Measurements from ENCODE around the gene CNTNAP2. TPM values are rescaled to one million over a fixed set of nuclear protein-coding genes. Genes with fewer than 3 reads are reported as not detected.

Gene CNTNAP2
- total RNA-seq, 1 experiment from 2014 or later: 0.07 TPM

DNA sequence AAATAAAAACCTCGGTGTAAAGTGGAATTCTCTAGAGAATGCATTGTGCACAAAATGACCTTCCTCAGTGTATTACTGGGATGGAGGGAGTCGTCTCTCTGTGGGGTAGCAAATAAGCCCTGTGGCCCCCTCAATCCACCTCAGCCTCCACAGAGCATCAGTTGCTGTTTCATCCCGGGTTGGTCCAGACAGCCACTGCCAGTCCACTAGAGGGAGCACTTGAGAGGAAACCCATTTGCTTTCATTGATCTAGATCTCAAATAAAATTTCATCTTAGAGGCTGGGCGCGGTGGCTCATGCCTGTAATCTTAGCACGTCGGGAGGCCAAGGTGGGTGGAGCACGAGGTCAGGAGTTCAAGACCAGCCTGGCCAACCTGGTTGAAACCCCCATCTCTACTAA is 1128.7 kb downstream of the CNTNAP2 start:
- DNase-seq (ENCODE audit: low spot score): peak; percentile 63

- no peak for DNase-seq (ENCODE audit: low spot score)
These were observed 1133.4 kb downstream of the CNTNAP2 start for GRCh38 chr7:147249956-147250355.

DNA sequence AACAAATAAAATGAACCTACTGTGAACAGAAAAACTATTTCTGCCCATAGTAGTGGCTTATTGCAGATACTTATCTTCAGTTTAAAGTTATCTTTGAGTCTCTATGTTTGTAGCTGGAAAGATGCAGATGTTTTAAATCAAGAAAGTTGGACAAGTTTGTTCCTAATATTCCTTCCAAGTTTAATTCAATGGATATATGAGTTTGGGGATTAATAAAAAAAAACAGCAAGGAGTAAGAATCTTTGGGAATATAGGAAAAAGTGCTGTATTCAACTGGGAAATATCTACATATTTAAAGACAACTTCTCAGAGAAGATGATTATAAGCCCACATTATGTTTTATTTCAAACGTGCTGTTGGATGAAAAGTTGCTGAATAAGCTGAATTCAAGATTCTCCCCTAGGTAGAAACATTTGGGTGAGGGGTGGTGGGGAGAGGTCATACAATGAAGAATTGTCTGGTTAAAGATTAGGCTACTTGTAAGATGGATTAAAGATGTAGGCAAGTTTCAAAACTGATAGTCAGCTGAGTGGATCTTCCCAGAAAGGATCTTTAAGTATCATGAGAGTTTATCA is 1135.2 kb downstream of the CNTNAP2 start:
- no peak for DNase-seq (ENCODE audit: low spot score)

DNA sequence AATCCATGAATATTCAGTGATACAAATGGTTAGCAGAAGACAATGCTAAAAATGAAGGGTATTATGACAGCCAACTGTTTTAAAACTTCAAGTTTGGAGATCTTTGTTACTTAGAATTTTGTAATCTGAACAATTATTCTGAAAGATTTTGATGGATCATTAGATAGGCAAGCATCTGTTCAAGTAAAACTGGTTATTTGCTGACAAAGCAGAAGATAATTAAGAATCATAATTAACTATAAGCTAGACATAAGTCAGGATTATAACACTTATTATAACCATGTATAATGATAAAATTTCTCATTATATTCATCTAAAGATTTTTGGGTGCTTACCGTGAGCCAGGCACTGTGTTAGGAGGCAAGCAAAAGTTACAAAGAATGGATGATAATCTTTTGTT is 1145.1 kb downstream of the CNTNAP2 start:
- DNase-seq (ENCODE audit: low spot score): no peak

DNA sequence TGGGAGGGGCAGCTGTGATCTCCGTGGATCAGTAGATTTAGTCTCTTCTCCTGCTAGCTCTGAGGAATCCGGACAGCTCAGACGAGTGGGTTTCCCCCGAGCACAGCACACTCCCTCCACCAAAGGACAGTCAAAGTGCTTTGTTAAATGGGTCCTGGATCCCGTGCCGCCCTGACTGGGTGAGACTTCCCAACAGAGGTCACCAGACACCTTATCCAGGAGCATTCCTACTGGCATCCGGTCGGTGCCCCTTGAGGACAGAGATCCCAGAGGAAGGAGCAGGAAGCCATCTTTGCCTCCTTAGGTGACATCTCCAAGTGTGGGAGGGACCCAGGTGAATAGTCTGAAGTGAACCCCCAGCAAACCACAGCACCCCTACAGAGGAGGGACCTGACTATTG is 1148.9 kb downstream of the CNTNAP2 start:
- no peak for DNase-seq (ENCODE audit: low spot score)

DNA sequence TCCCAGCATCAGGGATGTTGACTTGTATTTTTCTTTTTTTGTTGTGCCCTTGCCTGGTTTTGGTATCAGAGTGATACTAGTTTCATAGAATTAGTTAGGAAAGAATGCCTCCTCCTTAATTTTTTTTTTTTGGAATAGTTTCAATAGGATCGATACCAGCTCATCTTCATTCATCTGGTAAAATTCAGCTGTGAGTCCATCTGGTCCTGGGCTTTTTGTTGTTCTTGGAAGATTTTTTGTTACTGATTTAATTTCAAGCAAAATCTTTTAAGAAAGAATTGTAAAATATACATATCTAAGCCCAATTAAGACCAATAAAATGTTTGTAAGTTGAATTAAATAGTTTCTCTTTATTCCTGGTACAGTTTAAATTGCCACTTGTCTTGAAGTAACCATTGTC is 1159.5 kb downstream of the CNTNAP2 start:
- DNase-seq (ENCODE audit: low spot score): no peak

GRCh38 chr7:147276783-147277370 is 1160.3 kb downstream of the CNTNAP2 start:
- DNase-seq (ENCODE audit: low spot score): no peak

DNA sequence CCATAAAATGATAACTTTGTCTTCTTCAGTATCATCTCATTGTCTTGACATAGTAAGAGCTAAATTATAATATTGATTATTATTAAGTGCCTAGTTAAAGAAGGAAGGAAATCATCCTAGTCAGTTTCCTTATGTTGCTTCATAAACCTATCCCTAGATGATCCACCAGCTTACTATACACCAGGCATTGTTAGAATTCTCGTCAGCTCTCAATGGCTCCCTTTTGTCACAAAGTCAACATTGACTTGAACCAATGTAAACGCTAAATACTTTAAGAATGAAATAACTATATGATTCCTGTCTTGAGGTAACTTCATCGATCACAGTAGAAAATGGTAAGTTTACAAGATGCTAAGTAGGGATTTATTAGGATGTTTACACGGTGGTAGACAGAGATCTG is 1162.9 kb downstream of the CNTNAP2 start:
- no peak for DNase-seq (ENCODE audit: low spot score)

- no peak for DNase-seq (ENCODE audit: low spot score)
These were observed 1163.4 kb downstream of the CNTNAP2 start for GRCh38 chr7:147279964-147280374.

DNA sequence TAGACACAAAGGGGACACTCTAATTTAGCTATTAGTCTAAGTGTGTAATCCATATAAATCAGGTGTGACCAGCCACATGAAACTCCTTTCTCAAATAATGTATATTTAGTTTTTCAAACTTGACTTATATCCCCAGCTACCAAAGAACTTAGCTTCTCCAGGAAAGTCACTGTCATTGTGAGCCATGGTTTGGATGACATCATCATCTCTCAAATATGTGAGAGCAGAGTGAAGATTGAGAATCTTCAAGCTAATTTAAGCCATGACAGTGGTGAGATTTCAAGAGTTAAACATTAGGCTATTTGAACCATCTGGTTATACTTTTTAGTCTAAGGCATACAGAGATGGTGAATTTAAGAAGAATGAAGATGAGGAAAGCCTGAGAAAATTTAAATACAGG is 1165.6 kb downstream of the CNTNAP2 start:
- DNase-seq (ENCODE audit: low spot score): no peak

GRCh38 chr7:147296201-147296600 is 1179.6 kb downstream of the CNTNAP2 start:
- no peak for DNase-seq (ENCODE audit: low spot score)

- peak; percentile 25 for DNase-seq (ENCODE audit: low spot score)
These were observed 1180.4 kb downstream of the CNTNAP2 start for GRCh38 chr7:147296986-147297385.

GRCh38 chr7:147298611-147299043 is 1182.0 kb downstream of the CNTNAP2 start:
- DNase-seq (ENCODE audit: low spot score): peak; percentile 14

DNA sequence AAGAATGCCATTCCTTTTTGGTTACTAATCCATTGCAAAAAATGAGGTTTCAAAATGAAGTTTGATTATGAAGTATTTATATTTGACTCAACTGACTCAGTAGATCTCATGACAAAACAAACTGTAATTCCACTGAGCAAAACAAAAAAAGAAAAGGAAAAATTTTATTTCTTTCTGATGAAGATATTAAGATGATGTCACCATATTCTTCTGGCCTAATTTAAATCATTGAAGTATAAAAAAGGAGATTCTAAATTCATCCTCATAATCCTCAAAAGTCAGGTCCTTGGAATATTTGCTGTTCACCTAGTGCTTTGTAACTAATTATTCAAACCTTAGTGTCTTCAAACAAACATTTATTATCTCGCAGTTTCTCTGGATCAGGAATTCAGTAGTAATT is 1183.7 kb downstream of the CNTNAP2 start:
- DNase-seq (ENCODE audit: low spot score): no peak

GRCh38 chr7:147304376-147304775 is 1187.8 kb downstream of the CNTNAP2 start:
- no peak for DNase-seq (ENCODE audit: low spot score)

- DNase-seq (ENCODE audit: low spot score): no peak
These were observed 1189.2 kb downstream of the CNTNAP2 start for GRCh38 chr7:147305827-147306226.

DNA sequence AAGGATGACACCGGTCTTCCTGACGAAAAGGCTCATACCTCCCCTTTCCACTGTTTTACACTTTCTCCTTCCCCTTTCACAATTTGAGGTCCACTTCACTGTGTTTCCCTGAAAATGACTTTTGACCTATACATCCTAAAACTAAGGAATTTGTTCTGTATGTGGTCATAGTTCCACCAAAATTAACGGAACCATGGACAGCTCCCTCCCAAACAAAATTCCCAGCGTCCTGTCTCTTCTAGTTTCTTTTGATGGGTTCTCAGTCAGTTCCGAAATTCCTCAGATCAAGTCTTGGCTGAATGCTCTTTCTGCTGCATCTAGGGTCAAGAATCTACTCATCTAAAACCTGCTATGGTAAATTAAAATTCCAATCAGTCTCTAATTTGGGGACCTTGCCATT is 1191.9 kb downstream of the CNTNAP2 start:
- no peak for DNase-seq (ENCODE audit: low spot score)

DNA sequence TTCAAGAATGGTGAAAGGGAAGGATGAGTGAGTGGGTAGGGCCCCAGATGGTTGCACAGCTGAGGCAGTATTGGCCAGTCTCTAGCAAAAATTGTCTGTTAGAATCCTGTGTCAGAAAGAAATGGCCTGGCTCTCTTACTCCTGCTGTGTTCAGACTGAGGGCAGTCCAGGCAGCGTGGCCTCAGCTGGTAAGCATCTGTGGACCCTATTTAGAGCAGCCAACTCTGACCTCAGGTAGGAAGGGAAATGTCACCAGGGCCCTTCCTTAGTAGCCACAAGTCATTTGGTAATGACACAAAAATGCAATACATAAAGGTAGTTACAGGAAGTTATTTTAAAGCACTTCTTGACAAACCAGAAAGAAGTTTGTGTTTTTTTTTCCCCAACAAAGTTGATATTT is 1194.7 kb downstream of the CNTNAP2 start:
- DNase-seq (ENCODE audit: low spot score): peak; percentile 5

DNA sequence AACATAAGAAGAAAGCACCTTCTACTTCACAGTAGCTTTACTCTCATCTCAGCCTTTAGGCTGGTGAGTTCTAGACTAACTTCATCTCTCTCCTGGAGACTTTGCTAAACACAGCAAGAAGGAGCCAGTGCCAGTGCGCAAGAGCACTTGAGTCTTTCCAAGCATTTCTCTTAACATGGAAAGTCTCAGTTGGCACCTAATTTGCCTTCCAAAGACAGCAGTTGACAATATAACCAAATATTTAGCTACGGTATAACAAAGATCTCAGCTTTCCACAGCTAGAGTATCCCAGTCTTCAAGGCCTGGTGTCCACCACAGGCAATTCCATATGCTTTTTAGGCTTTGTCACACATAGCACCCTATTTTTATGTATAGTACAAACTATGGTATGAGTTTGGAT is 1204.9 kb downstream of the CNTNAP2 start:
- no peak for DNase-seq (ENCODE audit: low spot score)

- no peak for DNase-seq (ENCODE audit: low spot score)
These were observed 1216.4 kb downstream of the CNTNAP2 start for GRCh38 chr7:147332988-147333387.

DNA sequence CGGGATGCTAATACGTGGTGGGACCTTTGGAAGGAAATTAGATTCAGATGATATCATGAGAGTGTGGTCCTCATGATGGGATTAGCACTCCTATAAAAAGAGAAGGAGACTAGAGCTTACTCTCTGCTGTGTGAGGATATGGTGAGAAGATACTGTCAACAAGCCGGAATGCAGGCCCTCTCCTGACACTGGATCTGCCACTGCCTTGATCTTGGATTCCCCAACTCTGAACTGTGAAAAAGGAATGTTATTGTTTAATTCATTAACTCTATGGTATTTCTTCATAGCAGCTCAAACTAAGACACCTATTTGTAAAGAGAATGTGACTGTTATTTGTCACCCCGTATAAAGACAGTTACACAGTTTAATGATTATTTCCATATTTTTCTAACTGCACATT is 1246.5 kb downstream of the CNTNAP2 start:
- no peak for DNase-seq (ENCODE audit: low spot score)

DNA sequence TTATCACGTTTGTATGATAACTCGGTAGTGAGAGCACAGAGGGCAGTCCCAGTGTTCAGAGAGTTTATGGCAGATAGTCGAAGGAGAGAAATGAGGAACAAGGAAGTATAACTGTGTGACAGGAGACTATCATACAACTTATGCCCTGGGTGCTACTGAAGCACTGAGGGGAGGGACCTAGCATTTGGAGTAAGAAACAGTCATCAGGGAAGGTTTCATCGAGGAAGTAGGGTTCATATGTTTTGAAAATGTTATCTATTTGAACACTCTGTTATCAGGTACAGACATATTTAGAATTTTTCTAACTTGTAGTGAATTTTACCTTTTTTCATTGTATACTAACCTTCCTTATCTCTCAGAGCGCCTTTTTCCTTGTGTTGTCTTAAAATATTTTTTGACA is 1259.6 kb downstream of the CNTNAP2 start:
- DNase-seq (ENCODE audit: low spot score): no peak

DNA sequence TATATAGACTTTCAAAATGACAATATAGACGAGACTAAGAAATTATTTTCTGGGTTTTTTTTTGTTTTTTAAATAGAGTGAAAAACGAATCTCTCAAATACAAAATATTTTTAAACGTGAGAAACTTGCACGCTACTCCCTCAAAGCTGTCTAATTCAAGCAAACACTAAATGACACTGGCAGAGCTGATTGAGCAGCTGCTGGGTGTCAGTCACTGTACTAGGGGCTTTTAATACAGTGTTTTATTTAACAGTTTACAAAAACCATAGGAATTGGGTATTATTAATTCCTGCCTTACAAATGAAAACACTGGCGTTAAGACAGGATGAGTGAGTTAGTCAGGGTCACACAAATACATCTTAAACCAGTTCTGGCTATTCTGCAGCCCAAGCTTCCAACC is 1264.3 kb downstream of the CNTNAP2 start:
- DNase-seq (ENCODE audit: low spot score): no peak

DNA sequence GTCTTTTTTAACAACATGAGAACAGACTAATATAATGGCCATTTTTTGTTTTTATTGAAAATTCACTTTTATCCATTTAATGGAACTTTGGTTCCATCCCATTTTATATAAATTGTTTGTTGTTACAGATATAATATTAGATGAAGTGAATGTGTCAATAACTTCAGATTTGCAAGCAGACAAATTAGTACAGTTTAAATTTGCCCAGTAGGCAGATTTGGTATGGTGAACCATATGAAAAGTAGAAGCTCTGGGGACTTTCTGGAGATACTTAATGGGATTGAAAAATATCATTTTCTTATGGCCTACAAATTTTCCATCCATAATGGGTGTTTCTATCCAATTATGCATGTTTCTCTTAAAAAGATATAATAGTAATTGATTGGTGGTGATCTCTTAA is 1277.7 kb downstream of the CNTNAP2 start:
- DNase-seq (ENCODE audit: low spot score): no peak

All from A172 (cell line).